Uterus (tissue), 4 donors: ENCODE measurements around the gene COL5A1. TPM values are rescaled to one million over a fixed set of nuclear protein-coding genes. Genes with fewer than 3 reads are reported as not detected.

Source experiments
- DNase-seq, 2 donors: peaks; one replicate each; pipeline ENCODE4 v3.0.0-alpha.2; 2019 to 2020
- H3K27ac ChIP-seq, 2 donors: fragments of 200-600 bp; sonication (generic); 1 replicate in 1 of 2; 2 replicates in 1 of 2; pipeline ENCODE4 v1.5.1; 2016 to 2018
- H3K27me3 ChIP-seq, 2 donors: fragments of 200-600 bp; sonication (generic); one replicate each; pipeline ENCODE4 v1.5.1; 2018 to 2019; ENCODE audit warnings: control low read depth in 1 of 2
- H3K36me3 ChIP-seq, 2 donors: fragments of 200-600 bp; sonication (generic); one replicate each; pipeline ENCODE4 v1.5.1; 2019; ENCODE audit warnings: control low read depth in 1 of 2
- H3K4me1 ChIP-seq, 2 donors: fragments of 200-600 bp; sonication (generic); one replicate each; pipeline ENCODE4 v1.5.1; 2018 to 2019; ENCODE audit warnings: control low read depth in 1 of 2
- H3K4me3 ChIP-seq, 2 donors: fragments of 200-600 bp; sonication (generic); 1 replicate in 1 of 2; 2 replicates in 1 of 2; pipeline ENCODE4 v1.5.1; 2018 to 2019; ENCODE audit warnings: mild to moderate bottlenecking in 1 of 2
- H3K9me3 ChIP-seq, 2 donors: fragments of 200-600 bp; sonication (generic); one replicate each; pipeline ENCODE4 v1.5.1; 2019; ENCODE audit warnings: control low read depth in 1 of 2
- CTCF ChIP-seq, 4 experiments: fragments of 200-600 bp in 2 of 4; fragments of 450-650 bp in 2 of 4; sonication (generic) in 2 of 4; IDR thresholded peaks; one replicate each; pipeline ENCODE4 v1.5.1; 2016 to 2019; ENCODE audit warnings: antibody characterized with exemption in 4 of 4, mild to moderate bottlenecking in 2 of 4, moderate library complexity in 1 of 4
- POLR2A ChIP-seq, 2 donors: fragments of 450-650 bp; IDR thresholded peaks; one replicate each; pipeline ENCODE4 v1.6.1; 2016; ENCODE audit warnings: antibody characterized with exemption in 2 of 2, mild to moderate bottlenecking in 1 of 2, moderate library complexity in 1 of 2
- intact Hi-C: fragments of 100-400 bp; cut with DNase I; formaldehyde crosslinking; loops from one replicate; pipeline ENCODE4 v1.15.1; 2023; ENCODE audit warnings: low total_unique reads
- total RNA-seq, 4 donors: library from RNA; depleted of rRNA in 3 of 4; stranded (reverse); fragments of >200 nt in 3 of 4; gene quantifications; one replicate each; pipeline versions ENCODE4 v1.1.0 to v1.2.4, GENCODE V29; 2014 to 2023
- donor health status: DM: yes; HTN: yes; CAD: no.

The COL5A1 gene
- total RNA-seq, 4 donors from 2014 or later = 21.2 to 604 (median 129) TPM

DNA sequence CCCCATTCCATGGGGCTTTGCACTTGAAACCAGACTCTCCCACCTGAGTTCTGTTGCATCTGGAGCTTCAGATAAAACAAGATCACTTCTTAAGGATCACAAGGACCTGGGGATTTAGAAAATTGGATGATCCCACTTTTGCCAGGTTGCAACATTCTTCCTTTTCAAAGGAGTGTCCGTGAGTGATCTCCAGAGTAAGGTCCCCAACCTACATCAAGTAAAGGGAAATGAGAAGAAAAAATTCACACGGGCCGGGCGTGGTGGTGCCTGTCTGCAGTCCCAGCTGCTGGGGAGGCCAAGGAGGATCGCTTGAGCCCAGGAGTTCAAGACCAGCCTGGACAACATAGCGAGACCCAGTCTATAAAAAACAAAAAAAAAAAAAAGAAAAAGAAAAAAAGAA lies 41.2 kb upstream of the COL5A1 start:
- H3K9me3 ChIP-seq = no peaks in the 10 kb centered on the region
- H3K4me3 ChIP-seq = no peak overlapping the region
- no peaks in the 10 kb centered on the region for H3K36me3 ChIP-seq
- no peak for DNase-seq
- no peak for TF ChIP-seq CTCF (IDR thresholded peaks at IDR 0.05)
- no peak for TF ChIP-seq POLR2A (IDR thresholded peaks at IDR 0.05)
- H3K4me1 ChIP-seq = no peaks in the 10 kb centered on the region
- H3K27me3 ChIP-seq = no peaks in the 10 kb centered on the region
- intact Hi-C loops = no loop called here
- no peak overlapping the region for H3K27ac ChIP-seq

DNA sequence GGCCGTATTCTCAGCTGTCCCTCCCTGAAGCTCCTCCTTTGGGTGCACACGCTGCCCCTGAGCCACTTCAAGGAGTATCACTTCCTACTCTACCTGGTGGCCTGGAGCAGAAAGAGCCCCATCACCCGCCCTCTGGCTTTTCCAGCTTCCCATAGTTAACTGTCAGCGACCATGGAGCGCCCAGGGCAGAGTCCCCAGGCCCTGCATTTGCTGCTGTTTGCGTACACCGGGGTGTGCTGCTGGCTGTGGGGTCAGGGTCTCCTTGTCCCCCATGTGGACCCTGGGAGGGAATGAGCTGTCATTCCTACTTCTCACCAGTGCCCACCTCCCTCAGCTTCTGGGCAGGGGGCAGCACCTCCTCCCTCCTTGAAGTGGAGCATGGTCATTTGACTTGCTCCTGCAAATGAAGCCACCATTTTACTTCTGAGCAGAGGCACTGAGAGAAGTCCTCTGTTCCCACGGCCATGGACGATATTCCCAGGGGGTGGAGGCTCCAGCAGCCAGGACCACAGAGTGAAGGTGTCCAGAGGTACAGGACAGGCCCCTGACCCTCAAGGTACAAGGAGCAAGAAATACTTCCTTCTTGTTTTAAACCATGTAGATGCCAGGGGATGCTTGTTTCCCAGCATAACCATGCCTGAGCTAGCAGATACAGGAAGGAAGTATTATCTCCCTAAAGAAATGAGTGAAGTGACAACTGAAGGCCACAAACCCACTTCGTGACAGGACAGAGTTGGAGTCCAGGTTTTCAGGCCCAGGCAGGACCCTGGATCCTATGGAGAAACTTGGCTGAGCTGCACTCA lies 40.6 kb upstream of the COL5A1 start:
- no peaks in the 10 kb centered on the region for H3K27me3 ChIP-seq
- no peaks in the 10 kb centered on the region for H3K4me1 ChIP-seq
- H3K4me3 ChIP-seq = no peak overlapping the region
- no peak for DNase-seq
- intact Hi-C loops = no loop called here
- TF ChIP-seq POLR2A (IDR thresholded peaks at IDR 0.05) (no peak), CTCF (IDR thresholded peaks at IDR 0.05) (no peak)
- no peaks in the 10 kb centered on the region for H3K36me3 ChIP-seq
- no peak overlapping the region for H3K27ac ChIP-seq
- no peaks in the 10 kb centered on the region for H3K9me3 ChIP-seq

DNA sequence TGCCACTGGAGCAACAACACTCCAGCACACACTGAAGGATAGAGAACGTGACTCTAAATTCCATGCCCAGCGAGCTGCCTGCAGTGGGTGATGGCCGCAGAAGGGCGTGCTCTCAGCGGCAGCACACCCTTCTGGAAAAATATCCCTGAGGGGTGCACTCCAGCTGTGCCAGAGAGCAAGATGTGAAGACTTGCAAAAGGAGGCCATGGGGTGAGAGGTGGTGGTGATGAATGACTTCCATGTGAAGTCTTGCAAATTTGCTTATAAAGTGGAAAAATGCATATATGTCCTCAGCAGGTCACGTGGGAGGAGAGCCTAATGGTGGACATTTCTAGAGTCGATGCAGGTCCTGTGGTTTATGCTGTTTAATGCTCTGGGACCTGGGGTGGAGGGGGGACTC lies 39.8 kb upstream of the COL5A1 start:
- Histone ChIP-seq H3K27ac (no peak overlapping the region), H3K27me3 (no peaks in the 10 kb centered on the region), H3K36me3 (no peaks in the 10 kb centered on the region), H3K4me1 (no peaks in the 10 kb centered on the region), H3K4me3 (no peak overlapping the region), H3K9me3 (no peaks in the 10 kb centered on the region)
- intact Hi-C loops = no loop called here
- no peak for DNase-seq
- TF ChIP-seq POLR2A (IDR thresholded peaks at IDR 0.05) = no peak
- TF ChIP-seq CTCF (IDR thresholded peaks at IDR 0.05) = no peak

- TF ChIP-seq POLR2A (IDR thresholded peaks at IDR 0.05) = no peak
- peak; percentile 80 to 88 for DNase-seq
- Histone ChIP-seq H3K4me3 (no peak overlapping the region), H3K27ac (peak overlapping the region; percentile 31 to 69), H3K9me3 (no peaks in the 10 kb centered on the region), H3K27me3 (no peaks in the 10 kb centered on the region), H3K4me1 (no peaks in the 10 kb centered on the region), H3K36me3 (no peaks in the 10 kb centered on the region)
- intact Hi-C loops = no loop called here
These were observed 38.8 kb upstream of the COL5A1 start for GRCh38 chr9:134602547-134603362.

GRCh38 chr9:134604834-134605233 lies 36.8 kb upstream of the COL5A1 start:
- Histone ChIP-seq H3K27me3 (no peaks in the 10 kb centered on the region), H3K4me1 (no peaks in the 10 kb centered on the region), H3K36me3 (no peaks in the 10 kb centered on the region), H3K27ac (no peak overlapping the region), H3K9me3 (no peaks in the 10 kb centered on the region), H3K4me3 (no peak overlapping the region)
- intact Hi-C loops = no loop called here
- no peak for TF ChIP-seq CTCF (IDR thresholded peaks at IDR 0.05)
- TF ChIP-seq POLR2A (IDR thresholded peaks at IDR 0.05) = no peak
- peak; percentile 9 to 13 for DNase-seq
